HCT116 (cell line): ENCODE measurements around the gene ADARB2. TPM values are rescaled to one million over a fixed set of nuclear protein-coding genes. Genes with fewer than 3 reads are reported as not detected.

ENCODE experiments used
- ATAC-seq: fragments of 200-7000 bp; cut with Tn5 transposase; 2 replicates; pipeline ENCODE4 v1.9.1; 2020; ENCODE audit warnings: mild to moderate bottlenecking, moderate library complexity
- BruUV-seq: library from RNA; stranded (reverse); fragments of 400-500 nt; replicated peaks from 2 replicates; lab custom pipeline; 2021; lab: Mats Ljungman, UMichigan
- CTCF ChIA-PET: fragments of 300-600 bp; sonication (Branson Sonifier 250); formaldehyde crosslinking; loops from one replicate; lab custom pipeline; 2021; ENCODE audit warnings: antibody characterized with exemption; lab: Charles Lee
- POLR2A ChIA-PET: fragments of 300-600, 350-600 bp; sonication (Branson Sonifier 250); formaldehyde crosslinking; loops from one replicate; lab custom pipeline; 2021; ENCODE audit warnings: antibody characterized with exemption; lab: Charles Lee
- RAD21 ChIA-PET, 2 experiments: fragments of 300-600 bp; sonication (Branson Sonifier 250); formaldehyde crosslinking; loops; one replicate each; lab custom pipeline; 2023; ENCODE audit warnings: low total read pairs in 2 of 2; ENCODE audit not compliant: uncharacterized antibody in 2 of 2, unreplicated experiment in 2 of 2, low non-redundant PET in 1 of 2; lab: Charles Lee
- DNase-seq: peaks from one replicate; pipeline ENCODE4 v3.0.0-alpha.2; 2010; ENCODE audit warnings: low read depth, low spot score
- H2AFZ ChIP-seq: fragments of 200-600 bp; shearing (Covaris generic), sonication (generic); 2 replicates; pipeline ENCODE4 v1.6.1; 2017; ENCODE audit warnings: low read depth, mixed run types, mixed read lengths, antibody characterized with exemption, low read length; ENCODE audit not compliant: poor library complexity, severe bottlenecking
- H3K27ac ChIP-seq: 2 replicates; pipeline ENCODE4 v1.5.1; 2012; ENCODE audit warnings: low read depth, low read length
- H3K27me3 ChIP-seq: fragments of 200-600 bp; sonication (generic); 2 replicates; pipeline ENCODE4 v1.6.1; 2016; ENCODE audit warnings: mixed run types, low read length, mixed read lengths; ENCODE audit not compliant: insufficient read depth
- H3K36me3 ChIP-seq, 2 experiments: fragments of 200-500 bp in 1 of 2; fragments of 200-600 bp in 1 of 2; sonication (Bioruptor generic) in 1 of 2; sonication (generic) in 1 of 2; 2 replicates each; pipeline versions ENCODE4 v1.5.1 to v1.6.1; 2014 to 2016; ENCODE audit warnings: low read length in 2 of 2, inconsistent platforms in 1 of 2, mixed read lengths in 1 of 2, mixed run types in 1 of 2; ENCODE audit not compliant: insufficient read depth in 2 of 2, control insufficient read depth in 1 of 2
- H3K4me1 ChIP-seq, 2 experiments: fragments of 200-600 bp in 1 of 2; sonication (generic) in 1 of 2; 2 replicates each; pipeline versions ENCODE4 v1.5.1 to v1.6.1; 2012 to 2017; ENCODE audit warnings: low read length in 2 of 2, inconsistent platforms in 1 of 2, mild to moderate bottlenecking in 1 of 2, mixed read lengths in 1 of 2, mixed run types in 1 of 2, moderate library complexity in 1 of 2; ENCODE audit not compliant: insufficient read depth in 2 of 2, control insufficient read depth in 1 of 2
- H3K4me2 ChIP-seq: fragments of 200-600 bp; sonication (generic); 2 replicates; pipeline ENCODE4 v1.6.1; 2017; ENCODE audit warnings: mixed run types, low read length, mixed read lengths
- H3K4me3 ChIP-seq, 2 experiments: fragments of 200-600 bp in 1 of 2; sonication (generic) in 1 of 2; replicated peaks in 1 of 2; 2 replicates each; pipeline ENCODE4 v1.5.1; 2011 to 2016; ENCODE audit warnings: low read length in 2 of 2, control low read depth in 1 of 2, low read depth in 1 of 2, mild to moderate bottlenecking in 1 of 2, mixed read lengths in 1 of 2, mixed run types in 1 of 2
- H3K79me2 ChIP-seq: fragments of 200-600 bp; sonication (generic); 2 replicates; pipeline ENCODE4 v1.6.1; 2017; ENCODE audit warnings: mild to moderate bottlenecking, mixed run types, low read length, moderate library complexity, mixed read lengths; ENCODE audit not compliant: insufficient read depth
- H3K9ac ChIP-seq: fragments of 200-600 bp; sonication (generic); 2 replicates; pipeline ENCODE4 v1.6.1; 2016; ENCODE audit warnings: low read length, mixed read lengths
- H3K9me2 ChIP-seq: fragments of 200-600 bp; sonication (generic), shearing (Covaris generic); 2 replicates; pipeline ENCODE4 v1.6.1; 2017; ENCODE audit warnings: mixed run types, mild to moderate bottlenecking, moderate library complexity; ENCODE audit not compliant: insufficient read depth
- H3K9me3 ChIP-seq, 2 experiments: fragments of 200-500 bp in 1 of 2; fragments of 200-600 bp in 1 of 2; sonication (Bioruptor generic) in 1 of 2; sonication (generic) in 1 of 2; 2 replicates each; pipeline ENCODE4 v1.6.1; 2014 to 2017; ENCODE audit warnings: low read length in 2 of 2, mixed read lengths in 2 of 2, inconsistent platforms in 1 of 2, low read depth in 1 of 2, mild to moderate bottlenecking in 1 of 2, mixed run types in 1 of 2, moderate library complexity in 1 of 2; ENCODE audit not compliant: control insufficient read depth in 1 of 2, insufficient read depth in 1 of 2
- H4K20me1 ChIP-seq: fragments of 200-600 bp; sonication (generic), shearing (Covaris generic); 2 replicates; pipeline ENCODE4 v1.6.1; 2017; ENCODE audit warnings: mixed run types, mild to moderate bottlenecking, moderate library complexity; ENCODE audit not compliant: insufficient read depth
- ATF3 ChIP-seq: IDR thresholded peaks from 2 replicates; pipeline ENCODE4 v1.6.1; 2012
- CTCF ChIP-seq, 3 experiments: fragments of 200-600 bp in 1 of 3; sonication (generic) in 1 of 3; IDR thresholded peaks in 2 of 3; conservative IDR thresholded peaks in 1 of 3; 2 replicates each; pipeline ENCODE4 v1.5.1; 2012 to 2017; ENCODE audit warnings: low read depth in 2 of 3, low read length in 2 of 3, antibody characterized with exemption in 1 of 3, borderline replicate concordance in 1 of 3, control low read depth in 1 of 3, mild to moderate bottlenecking in 1 of 3, mixed read lengths in 1 of 3, mixed run types in 1 of 3, moderate library complexity in 1 of 3; ENCODE audit not compliant: insufficient read depth in 1 of 3
- RAD21 ChIP-seq: IDR thresholded peaks from 2 replicates; pipeline ENCODE4 v1.6.1; 2012; ENCODE audit warnings: low read depth, mild to moderate bottlenecking
- intact Hi-C: fragments of 100-400 bp; cut with micrococcal nuclease; formaldehyde crosslinking; loops from 2 replicates; pipeline ENCODE4 v1.10.0; 2022
- total RNA-seq: library from RNA; stranded (reverse); gene quantifications from one replicate; pipeline ENCODE4 v1.2.1, GENCODE V29; 2021; ENCODE audit not compliant: unreplicated experiment

ADARB2 gene
- total RNA-seq, 1 experiment from 2014 or later = not detected

GRCh38 chr10:1420661-1421362, 316.5 kb downstream of the ADARB2 start:
- H4K20me1 ChIP-seq = no peaks in the 10 kb centered on the region
- ChIA-PET RAD21 (no interaction called here), POLR2A (no interaction called here), CTCF (interaction anchor here (0.6 to 1.4 kb wide), 7 partner anchors 9 to 52 kb away, joined by 3 to 4 read pairs (median 3); no protein-coding TSS in a partner anchor)
- no peaks in the 10 kb centered on the region for H3K4me1 ChIP-seq
- intact Hi-C loops = no loop called here
- no peaks in the 10 kb centered on the region for H3K36me3 ChIP-seq
- H3K79me2 ChIP-seq = no peaks in the 10 kb centered on the region
- DNase-seq (peak; percentile 40), ATAC-seq (peak; percentile 99)
- H3K9me2 ChIP-seq = no peaks in the 10 kb centered on the region
- no peak overlapping the region for H3K27ac ChIP-seq
- no peaks in the 10 kb centered on the region for H3K9me3 ChIP-seq
- peak overlapping the region; percentile 32 for H2AFZ ChIP-seq
- H3K4me3 ChIP-seq = peak overlapping the region; percentile 17 to 31; a peak in 3 of 4 replicates
- peaks cover 16% of the 10 kb centered on the region; the same call in 1 of the 2 replicates for H3K27me3 ChIP-seq
- BruUV-seq = no TSS peak
- H3K9ac ChIP-seq = no peak overlapping the region
- H3K4me2 ChIP-seq = peak overlapping the region; percentile 64
- TF ChIP-seq CTCF (IDR thresholded peaks at IDR 0.05 in 2 of 3, conservative IDR thresholded peaks at IDR 0.05 in 1 of 3; ENCODE audit: borderline replicate concordance in 1 of 3, insufficient read depth in 1 of 3, low read depth in 2 of 3, low read length in 2 of 3) (peak; percentile 40 to 85 (median 81); a peak in 5 of 6 replicates), ATF3 (no peak), RAD21 (peak; percentile 66)
- TF ChIP-seq, all 23 proteins: peak for 2
